ENCODE data around the gene MTPN.

- TF ChIP-seq POLR2A (IDR thresholded peaks at IDR 0.05) = peak in 1 of 2 donors; percentile 70
- peak in 2 of 3 donors; percentile 48 to 64 for TF ChIP-seq POLR2AphosphoS5 (IDR thresholded peaks at IDR 0.05)
- TF ChIP-seq CTCF (IDR thresholded peaks at IDR 0.05) = no peak
- TF ChIP-seq EP300 (IDR thresholded peaks at IDR 0.05) = no peak
Measured at GRCh38 chr7:135977007-135977741, at the start of gene MTPN.
